ENCODE data around the gene ANKLE1.
A peak's percentile ranks its signal among the peaks of the same experiment; 100 is the strongest.
"Not testable (repeated sequence)": the region's sequence is repeated elsewhere in the genome, so short reads cannot be mapped to it uniquely, and the experiment has no call there.

The ANKLE1 gene

DNA sequence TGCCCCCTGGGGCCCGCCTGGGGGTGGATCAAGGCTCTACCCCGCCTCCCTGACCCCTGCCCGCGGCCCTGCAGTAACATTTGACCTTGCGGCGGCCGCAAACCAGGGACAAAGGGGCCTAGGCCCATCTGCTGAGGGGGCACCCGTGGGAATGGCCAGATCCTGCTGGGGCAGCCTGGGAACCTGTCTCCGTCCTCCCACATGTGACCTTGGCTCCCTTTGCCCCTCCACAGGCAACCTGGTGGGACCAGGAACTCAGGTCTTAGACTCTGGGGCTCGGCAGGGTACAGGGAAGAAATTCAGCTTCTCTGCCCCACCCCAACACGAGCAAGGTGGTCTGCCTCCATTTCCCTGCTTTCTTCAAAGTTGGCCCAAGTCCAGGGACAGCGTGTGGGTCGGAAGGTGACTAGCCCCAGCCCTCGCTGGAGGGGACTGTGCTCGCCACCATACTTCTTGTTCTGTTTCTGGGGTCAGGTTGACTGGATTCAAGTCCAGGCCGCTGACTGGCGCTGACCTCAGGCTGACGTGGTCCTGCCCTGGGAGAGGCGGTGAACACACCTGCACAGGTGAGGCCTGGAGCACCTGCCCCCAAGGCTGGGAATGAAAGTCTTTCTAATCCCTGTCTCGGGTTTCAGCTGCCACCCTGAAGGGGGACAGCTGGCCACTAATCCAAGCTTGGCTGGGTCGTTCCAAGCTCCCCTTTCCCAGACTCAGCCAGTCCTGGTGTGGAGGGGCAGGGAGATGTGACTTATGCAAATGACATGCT is 33.5 kb upstream of the ANKLE1 start:
- no peak for DNase-seq

DNA sequence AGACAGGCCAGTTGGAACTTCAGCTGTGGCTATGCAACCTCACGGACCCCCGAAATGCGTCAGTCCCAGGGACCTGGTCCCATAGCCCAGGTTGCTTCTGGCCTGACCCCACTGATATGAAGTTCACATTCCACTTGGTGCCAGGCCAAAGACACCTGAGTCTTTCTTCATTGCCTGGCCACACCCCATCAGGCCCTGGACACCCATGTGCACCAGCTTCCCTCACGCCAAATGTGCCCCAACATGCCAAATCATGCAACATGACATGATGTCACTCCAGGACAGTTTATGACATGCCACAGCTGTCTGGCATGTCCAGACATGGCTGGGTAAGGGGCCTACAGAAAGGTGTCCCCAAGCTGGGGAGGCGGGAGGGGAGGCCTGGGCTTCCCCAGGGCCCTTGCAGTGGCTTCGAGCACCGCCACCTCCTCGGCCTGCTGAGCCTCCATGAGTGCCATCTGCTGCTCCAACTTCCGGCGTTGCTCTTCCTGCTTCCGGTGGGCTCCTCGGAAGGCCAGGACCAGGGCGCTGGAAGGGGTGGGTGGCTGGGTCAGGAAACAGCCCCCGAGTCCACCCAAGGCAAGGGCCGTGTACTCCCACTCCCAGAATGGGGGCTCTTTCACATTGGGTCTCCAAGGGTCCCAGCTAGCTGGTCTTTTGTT is 31.7 kb upstream of the ANKLE1 start:
- no peak for DNase-seq

DNA sequence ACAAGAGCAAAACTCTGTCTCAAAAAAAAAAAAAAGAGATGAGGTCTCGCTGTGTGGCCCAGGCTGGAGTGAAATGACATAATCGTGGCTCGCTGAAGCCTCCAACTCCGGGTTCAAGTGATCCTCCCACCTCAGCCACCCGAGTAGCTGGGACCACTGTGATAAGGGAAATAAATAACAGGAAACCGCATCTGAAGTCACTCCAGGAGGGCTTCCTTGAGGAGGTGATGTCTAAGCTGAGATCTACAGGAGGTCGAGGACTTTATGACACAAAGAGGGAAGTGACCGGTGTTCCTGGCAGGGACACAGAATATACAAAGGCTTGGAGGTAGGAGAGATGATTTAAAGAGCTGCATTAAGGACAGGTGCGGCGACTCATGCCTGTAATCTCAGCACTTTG is 27.1 kb upstream of the ANKLE1 start:
- DNase-seq = no peak

DNA sequence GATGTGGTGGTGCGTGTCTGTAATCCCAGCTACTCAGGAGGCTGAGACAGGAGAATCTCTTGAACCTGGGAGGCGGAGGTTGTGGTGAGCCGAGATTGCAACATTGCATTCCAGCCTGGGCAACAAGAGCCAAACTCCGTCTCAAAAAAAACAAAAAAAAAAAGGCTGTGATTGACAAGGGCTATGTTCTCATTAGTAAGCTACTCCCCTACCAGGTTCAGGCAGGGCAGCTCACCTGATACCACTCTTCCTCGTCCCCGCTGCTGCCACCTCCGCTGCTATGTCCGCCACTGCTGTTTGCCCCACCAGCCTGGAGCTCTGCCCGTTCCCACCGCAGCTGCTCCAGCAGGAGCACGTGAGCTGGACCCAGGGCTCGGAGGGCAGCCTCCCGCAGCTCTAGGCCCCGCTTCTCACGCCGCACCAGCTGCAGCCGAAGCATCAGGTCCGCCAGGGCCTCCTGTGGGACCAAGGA is 26.5 kb upstream of the ANKLE1 start:
- DNase-seq = no peak

GRCh38 chr19:17256130-17256529 is 25.6 kb upstream of the ANKLE1 start:
- DNase-seq = no peak

GRCh38 chr19:17259118-17259780 is 22.5 kb upstream of the ANKLE1 start:
- no peak for DNase-seq

DNA sequence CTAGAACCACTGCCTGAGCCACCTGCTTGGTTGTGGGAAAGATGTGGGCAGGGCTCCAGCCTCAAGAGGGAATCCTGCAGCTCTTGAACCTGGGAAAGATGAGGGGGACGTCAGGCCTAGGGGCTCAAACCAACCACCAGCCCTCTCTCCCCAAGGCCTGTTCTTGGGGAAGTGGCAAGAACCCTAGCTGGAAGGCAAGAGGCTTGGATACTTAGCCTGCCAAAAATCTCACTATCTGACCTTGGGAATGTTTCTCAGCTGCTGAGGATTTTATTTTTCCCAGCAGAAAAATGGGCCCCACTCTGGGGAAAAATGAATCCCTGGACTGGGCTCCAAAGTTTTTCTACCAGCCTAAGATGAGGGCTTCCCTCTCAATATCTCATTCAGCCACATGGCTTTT is 21.8 kb upstream of the ANKLE1 start:
- DNase-seq = no peak

DNA sequence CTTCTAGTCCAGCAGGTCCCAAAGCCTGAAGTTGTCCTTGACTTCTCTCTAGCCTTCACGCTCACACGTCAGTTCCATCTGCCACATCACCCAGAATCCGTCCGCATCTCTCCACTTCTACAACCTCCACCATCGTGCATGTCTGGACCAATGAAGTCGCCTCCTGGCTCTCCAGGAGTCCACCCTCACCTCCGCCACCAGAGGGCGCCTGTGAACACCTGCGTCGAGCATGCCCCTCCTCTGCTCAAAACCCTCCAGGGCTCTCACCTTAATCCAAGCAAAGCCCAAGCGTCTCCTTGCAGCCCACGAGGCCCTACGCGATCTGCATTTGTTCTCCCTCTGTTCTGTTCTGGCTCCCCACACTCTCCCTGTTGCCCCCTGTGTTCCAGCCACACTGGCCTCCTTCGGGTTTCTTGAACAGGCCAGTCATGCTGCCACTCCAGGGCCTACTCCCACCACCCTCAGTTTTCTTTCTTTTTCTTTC is 20.8 kb upstream of the ANKLE1 start:
- DNase-seq = peak; percentile 53

- DNase-seq = no peak
Observed at GRCh38 chr19:17262557-17262956, 19.1 kb upstream of the ANKLE1 start.

- no peak for DNase-seq
Observed at GRCh38 chr19:17263712-17264640, 17.7 kb upstream of the ANKLE1 start.

GRCh38 chr19:17264641-17264979 is 17.1 kb upstream of the ANKLE1 start, which contains the start of gene USHBP1:
TSS of gene USHBP1 (minus strand) at chr19:17264745. CDS start at chr19:17264299, 446 bp downstream.
- DNase-seq = peak; percentile 35

- no peak for DNase-seq
Observed at GRCh38 chr19:17266026-17266425, 15.7 kb upstream of the ANKLE1 start.

GRCh38 chr19:17266589-17266974 is 15.1 kb upstream of the ANKLE1 start:
- DNase-seq = no peak

DNA sequence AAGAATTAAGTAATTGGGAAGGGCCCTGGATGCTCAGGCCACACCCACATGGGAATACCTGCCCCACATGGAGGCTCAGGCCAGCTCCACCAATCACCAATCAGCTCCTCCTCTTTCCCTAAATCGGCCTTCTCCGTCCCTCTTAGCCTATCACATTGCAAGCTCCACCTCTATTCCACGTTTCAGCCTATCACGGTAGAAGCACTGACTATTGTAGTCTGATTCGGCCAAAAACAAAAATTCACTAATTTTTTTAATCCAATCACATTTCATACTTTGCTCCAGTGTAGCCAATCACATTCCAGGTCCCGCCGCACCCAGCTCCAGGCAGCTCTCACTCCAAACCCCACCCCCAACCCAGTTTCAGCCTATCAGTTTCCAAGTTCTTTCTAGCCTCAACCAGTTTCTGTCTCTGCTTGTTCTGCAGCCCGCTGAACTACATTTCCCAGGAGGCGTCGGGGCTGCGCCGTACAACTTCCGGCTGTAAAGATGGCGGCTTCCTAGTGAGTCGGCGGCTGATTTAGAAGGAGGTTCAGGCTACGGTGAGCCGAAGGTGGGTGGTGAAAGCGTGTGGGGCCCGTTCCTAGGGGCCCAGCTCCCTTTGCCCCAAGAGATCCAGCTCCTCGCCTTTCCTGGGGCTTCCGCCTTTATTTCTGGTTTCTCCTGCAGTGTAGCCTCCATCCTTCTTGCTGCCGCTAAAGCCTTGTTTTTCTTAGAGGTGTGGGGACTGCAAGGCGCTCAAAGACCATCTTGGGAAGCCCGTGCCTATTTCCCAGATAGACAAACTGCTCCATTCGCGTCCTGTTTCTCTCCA is 14.5 kb upstream of the ANKLE1 start, which contains the start of gene BABAM1:
Gene BABAM1, plus strand, starts transcription at position 469 of the 814 bp plus-strand sequence. CDS start 1,364 bp downstream, outside the sequence.
- peak; percentile 99 for DNase-seq

- no peak for DNase-seq
Observed at GRCh38 chr19:17268754-17269153, 12.9 kb upstream of the ANKLE1 start.

- not testable (repeated sequence) for DNase-seq
Observed at GRCh38 chr19:17274892-17275291, 6.8 kb upstream of the ANKLE1 start.

DNA sequence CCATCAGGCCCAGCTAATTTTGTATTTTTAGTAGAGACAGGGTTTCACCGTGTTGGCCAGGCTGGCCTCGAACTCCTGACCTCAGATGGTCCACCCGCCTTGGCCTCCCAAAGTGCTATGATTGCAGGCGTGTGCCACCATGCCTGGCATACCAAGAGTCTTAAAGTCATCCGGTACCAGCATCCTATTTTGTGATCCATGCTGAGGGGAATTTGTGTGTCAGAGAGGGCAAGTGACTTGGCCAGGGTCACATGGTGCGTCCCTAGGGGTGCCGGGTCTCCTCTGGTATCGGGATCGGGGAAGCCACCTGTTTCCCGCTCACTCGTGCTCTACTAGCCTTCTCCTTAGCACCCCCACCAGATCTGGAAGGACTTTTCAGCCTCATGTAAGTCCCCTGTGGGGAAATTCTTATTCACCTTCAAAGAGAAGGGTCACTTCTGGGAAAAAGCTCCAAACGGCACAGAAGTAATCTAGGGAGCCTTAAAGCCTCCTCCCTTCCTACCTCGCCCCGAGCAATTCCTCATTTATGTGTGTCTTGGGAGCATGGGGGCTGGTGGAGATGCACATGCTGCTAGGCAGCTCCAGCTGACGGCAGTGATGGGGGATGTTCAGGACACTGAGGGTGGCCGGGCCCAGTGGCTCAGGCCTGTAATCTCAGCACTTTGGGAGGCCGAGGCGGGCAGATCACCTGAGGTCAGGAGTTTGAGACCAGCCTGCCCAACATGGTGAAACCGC is 6.1 kb upstream of the ANKLE1 start:
- DNase-seq = no peak

- no peak for DNase-seq
Observed at GRCh38 chr19:17279436-17279835, 2.3 kb upstream of the ANKLE1 start.

DNA sequence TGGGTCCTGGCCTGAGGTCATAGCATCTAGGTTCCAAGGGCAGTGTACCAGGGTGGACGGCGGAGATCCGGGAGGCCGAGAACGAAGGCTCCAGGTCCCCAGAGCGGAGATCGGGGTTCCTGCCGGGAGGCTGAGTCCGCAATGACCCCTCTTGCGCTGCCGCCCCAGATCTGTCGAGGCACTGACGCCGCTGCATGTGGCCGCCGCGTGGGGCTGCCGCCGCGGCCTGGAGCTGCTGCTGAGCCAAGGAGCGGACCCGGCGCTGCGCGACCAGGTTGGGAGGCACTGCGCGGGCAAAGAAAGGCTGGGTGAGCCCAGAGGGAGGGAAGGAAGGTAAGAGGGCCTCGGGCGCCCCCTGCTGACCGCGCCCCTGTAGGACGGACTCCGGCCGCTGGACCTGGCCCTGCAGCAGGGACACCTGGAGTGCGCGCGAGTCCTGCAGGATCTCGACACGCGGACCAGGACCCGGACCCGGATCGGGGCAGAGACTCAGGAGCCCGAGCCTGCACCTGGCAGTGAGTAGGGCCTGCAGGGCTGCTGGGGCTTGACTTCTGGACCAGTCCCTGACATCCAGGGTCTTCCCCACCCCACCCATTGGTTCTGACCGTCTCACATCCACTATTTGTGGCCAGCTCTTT is 906 bp downstream of the ANKLE1 start:
- DNase-seq = peak; percentile 84

DNA sequence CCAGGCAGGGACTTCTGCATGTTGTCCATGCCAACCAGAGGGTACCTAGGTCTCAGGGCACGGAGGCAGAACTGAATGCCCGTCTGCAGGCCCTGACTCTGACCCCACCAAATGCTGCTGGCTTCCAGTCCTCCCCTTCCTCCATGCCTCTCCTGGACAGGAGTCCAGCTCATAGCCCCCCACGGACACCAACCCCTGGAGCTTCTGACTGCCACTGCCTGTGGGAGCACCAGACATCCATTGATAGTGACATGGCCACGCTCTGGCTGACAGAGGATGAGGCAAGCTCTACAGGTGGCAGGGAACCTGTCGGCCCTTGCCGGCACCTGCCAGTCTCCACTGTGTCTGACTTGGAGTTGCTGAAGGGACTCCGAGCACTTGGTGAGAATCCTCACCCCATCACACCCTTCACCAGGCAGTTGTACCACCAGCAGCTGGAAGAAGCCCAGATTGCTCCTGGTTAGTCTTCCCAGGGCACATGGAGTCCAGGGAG is 1.8 kb downstream of the ANKLE1 start:
- no peak for DNase-seq
